OCI-LY3 (cell line): Measurements from ENCODE around the gene KRTAP1-5.
"Not testable (repeated sequence)": the region's sequence is repeated elsewhere in the genome, so short reads cannot be mapped to it uniquely, and the experiment has no call there.

Experiments used
- H2AFZ ChIP-seq: fragments of 200-600, 300-600 bp; shearing (Covaris generic); 2 replicates; pipeline ENCODE4 v1.6.0; 2014; ENCODE audit warnings: antibody characterized with exemption, low read depth, low read length
- H3K27ac ChIP-seq: fragments of 200-600, 300-600 bp; sonication (generic); 2 replicates; pipeline ENCODE4 v1.5.1; 2014; ENCODE audit warnings: mild to moderate bottlenecking, low read length, moderate library complexity, mixed read lengths
- H3K27me3 ChIP-seq: fragments of 200-600, 300-600 bp; sonication (generic); 2 replicates; pipeline ENCODE4 v1.6.1; 2014; ENCODE audit warnings: low read depth, low read length, mixed read lengths
- H3K36me3 ChIP-seq: fragments of 200-600, 300-600 bp; sonication (generic); replicated peaks from 2 replicates; pipeline ENCODE3; 2014; ENCODE audit warnings: low read depth, low read length, mixed read lengths
- H3K4me1 ChIP-seq: fragments of 300-600, 200-600 bp; sonication (generic); 2 replicates; pipeline ENCODE4 v1.6.1; 2014; ENCODE audit warnings: low read length, mixed read lengths
- H3K4me2 ChIP-seq: fragments of 200-600, 300-600 bp; sonication (generic); 2 replicates; pipeline ENCODE4 v1.6.1; 2014; ENCODE audit warnings: low read length, mixed read lengths
- H3K4me3 ChIP-seq: fragments of 300-600, 200-600 bp; sonication (generic); 2 replicates; pipeline ENCODE4 v1.5.1; 2014; ENCODE audit warnings: antibody characterized with exemption, mild to moderate bottlenecking, low read length, moderate library complexity
- H3K79me2 ChIP-seq: fragments of 300-600, 200-600 bp; shearing (Covaris generic); 2 replicates; pipeline ENCODE4 v1.6.1; 2014; ENCODE audit warnings: mild to moderate bottlenecking, low read length, mixed read lengths
- H3K9ac ChIP-seq: fragments of 300-600, 200-600 bp; shearing (Covaris generic); 2 replicates; pipeline ENCODE4 v1.6.0; 2014; ENCODE audit warnings: mild to moderate bottlenecking, low read length, moderate library complexity
- H3K9me3 ChIP-seq: fragments of 200-600, 300-600 bp; shearing (Covaris generic); 2 replicates; pipeline ENCODE4 v1.6.1; 2014; ENCODE audit warnings: low read length, mixed read lengths; ENCODE audit not compliant: insufficient read depth
- H4K20me1 ChIP-seq: fragments of 200-600, 300-600 bp; sonication (generic); 2 replicates; pipeline ENCODE4 v1.6.1; 2016; ENCODE audit warnings: low read length, mixed read lengths; ENCODE audit not compliant: insufficient read depth
- EZH2phosphoT487 ChIP-seq: fragments of 200-600 bp; shearing (Covaris generic); IDR thresholded peaks from 2 replicates; pipeline ENCODE4 v1.6.1; 2018; ENCODE audit warnings: antibody characterized with exemption, mixed run types, low read depth
- TF ChIP-seq, protein P1 (sequence below): fragments of 200-600, 300-600 bp; sonication (generic); IDR thresholded peaks from 2 replicates; pipeline ENCODE4 v1.5.1; 2014; ENCODE audit warnings: antibody characterized with exemption, low read length, low read depth

KRTAP1-5 gene

DNA sequence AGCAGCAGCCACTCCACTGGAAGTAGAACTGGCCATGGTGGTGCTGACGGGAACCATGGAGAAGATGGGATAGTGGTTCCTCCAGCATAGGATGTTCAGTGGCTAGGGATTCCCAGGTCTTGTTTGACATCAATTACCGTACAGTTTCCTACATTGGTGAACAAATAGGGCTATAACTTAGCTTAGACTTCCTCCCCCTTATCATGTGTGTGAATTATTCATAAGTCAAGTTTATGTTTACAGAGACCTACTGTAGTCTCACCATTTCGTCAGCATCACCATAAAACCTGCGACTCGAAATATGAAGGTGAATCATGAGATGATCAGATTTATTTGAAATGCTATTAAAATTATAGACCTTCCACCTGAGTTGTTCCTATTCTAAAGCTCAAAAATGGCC is 31.7 kb upstream of the KRTAP1-5 start:
- no peaks in the 10 kb centered on the region for H3K36me3 ChIP-seq
- H3K4me1 ChIP-seq: no peaks in the 10 kb centered on the region
- no peak overlapping the region for H3K9ac ChIP-seq
- H3K9me3 ChIP-seq: no peaks in the 10 kb centered on the region
- no peak overlapping the region for H2AFZ ChIP-seq
- H3K27ac ChIP-seq: no peak overlapping the region
- H3K27me3 ChIP-seq: peaks cover 23% of the 10 kb centered on the region
- H3K4me2 ChIP-seq: no peak overlapping the region
- H4K20me1 ChIP-seq: no peaks in the 10 kb centered on the region
- no peak overlapping the region for H3K4me3 ChIP-seq
- no peaks in the 10 kb centered on the region for H3K79me2 ChIP-seq
- TF ChIP-seq EZH2phosphoT487: no peak
- TF ChIP-seq, protein P1, sequence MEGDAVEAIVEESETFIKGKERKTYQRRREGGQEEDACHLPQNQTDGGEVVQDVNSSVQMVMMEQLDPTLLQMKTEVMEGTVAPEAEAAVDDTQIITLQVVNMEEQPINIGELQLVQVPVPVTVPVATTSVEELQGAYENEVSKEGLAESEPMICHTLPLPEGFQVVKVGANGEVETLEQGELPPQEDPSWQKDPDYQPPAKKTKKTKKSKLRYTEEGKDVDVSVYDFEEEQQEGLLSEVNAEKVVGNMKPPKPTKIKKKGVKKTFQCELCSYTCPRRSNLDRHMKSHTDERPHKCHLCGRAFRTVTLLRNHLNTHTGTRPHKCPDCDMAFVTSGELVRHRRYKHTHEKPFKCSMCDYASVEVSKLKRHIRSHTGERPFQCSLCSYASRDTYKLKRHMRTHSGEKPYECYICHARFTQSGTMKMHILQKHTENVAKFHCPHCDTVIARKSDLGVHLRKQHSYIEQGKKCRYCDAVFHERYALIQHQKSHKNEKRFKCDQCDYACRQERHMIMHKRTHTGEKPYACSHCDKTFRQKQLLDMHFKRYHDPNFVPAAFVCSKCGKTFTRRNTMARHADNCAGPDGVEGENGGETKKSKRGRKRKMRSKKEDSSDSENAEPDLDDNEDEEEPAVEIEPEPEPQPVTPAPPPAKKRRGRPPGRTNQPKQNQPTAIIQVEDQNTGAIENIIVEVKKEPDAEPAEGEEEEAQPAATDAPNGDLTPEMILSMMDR: no peak

DNA sequence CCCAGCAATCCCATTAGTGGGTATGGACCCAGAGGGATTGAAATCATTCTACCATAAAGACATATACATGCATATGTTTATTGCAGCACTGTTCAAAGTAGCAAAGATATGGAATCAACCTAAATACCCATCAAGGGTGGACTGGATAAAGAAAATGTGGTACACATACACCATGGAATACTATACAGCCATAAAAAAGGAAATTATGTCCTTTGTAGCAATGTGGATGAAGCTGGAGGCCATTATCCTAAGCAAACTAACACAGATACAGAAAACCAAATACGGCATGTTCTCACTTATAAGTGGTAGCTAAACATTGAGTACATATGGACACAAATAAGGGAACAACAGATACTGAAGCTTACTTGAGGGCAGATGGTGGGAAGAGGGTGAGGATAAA is 30.5 kb upstream of the KRTAP1-5 start:
- no peak overlapping the region for H3K4me2 ChIP-seq
- H3K36me3 ChIP-seq: no peaks in the 10 kb centered on the region
- no peaks in the 10 kb centered on the region for H4K20me1 ChIP-seq
- H3K4me3 ChIP-seq: no peak overlapping the region
- TF ChIP-seq, protein P1: no peak
- no peak for TF ChIP-seq EZH2phosphoT487
- H3K27me3 ChIP-seq: peaks cover 29% of the 10 kb centered on the region
- H3K9ac ChIP-seq: no peak overlapping the region
- no peaks in the 10 kb centered on the region for H3K4me1 ChIP-seq
- no peaks in the 10 kb centered on the region for H3K79me2 ChIP-seq
- H2AFZ ChIP-seq: no peak overlapping the region
- H3K27ac ChIP-seq: no peak overlapping the region
- no peaks in the 10 kb centered on the region for H3K9me3 ChIP-seq

GRCh38 chr17:41055130-41055529 is 28.1 kb upstream of the KRTAP1-5 start, which contains the start of gene KRTAP2-2:
Gene KRTAP2-2 (minus strand): TSS chr17:41055230. CDS start chr17:41055211, 19 bp downstream.
- H3K27ac ChIP-seq, H3K27me3 ChIP-seq, H3K4me3 ChIP-seq, H3K9me3 ChIP-seq, H4K20me1 ChIP-seq, H3K9ac ChIP-seq, H3K4me2 ChIP-seq, H2AFZ ChIP-seq, H3K4me1 ChIP-seq, H3K79me2 ChIP-seq, H3K36me3 ChIP-seq: not testable (repeated sequence)

DNA sequence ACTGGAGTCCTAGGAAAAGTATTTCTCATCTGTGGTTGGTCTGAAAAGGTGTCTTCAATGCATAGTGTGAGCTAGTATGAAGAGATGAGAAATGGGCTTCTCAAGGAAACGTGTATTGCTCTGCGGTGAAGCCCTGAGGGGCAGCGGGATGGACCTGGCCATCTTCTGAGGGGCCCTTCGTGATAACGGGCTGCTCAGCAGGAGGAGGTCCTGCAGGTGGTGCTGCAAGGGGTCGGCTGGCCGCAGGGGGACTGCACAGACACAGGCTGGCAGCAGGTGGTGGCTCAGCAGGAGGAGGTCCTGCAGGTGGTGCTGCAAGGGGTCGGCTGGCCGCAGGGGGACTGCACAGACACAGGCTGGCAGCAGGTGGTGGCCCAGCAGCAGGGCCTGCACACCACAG is 27.5 kb upstream of the KRTAP1-5 start:
- not testable (repeated sequence) for H2AFZ ChIP-seq, H3K9ac ChIP-seq, H3K27me3 ChIP-seq, H3K27ac ChIP-seq, H4K20me1 ChIP-seq, H3K4me3 ChIP-seq, H3K36me3 ChIP-seq, H3K79me2 ChIP-seq, H3K4me2 ChIP-seq, H3K4me1 ChIP-seq, H3K9me3 ChIP-seq

DNA sequence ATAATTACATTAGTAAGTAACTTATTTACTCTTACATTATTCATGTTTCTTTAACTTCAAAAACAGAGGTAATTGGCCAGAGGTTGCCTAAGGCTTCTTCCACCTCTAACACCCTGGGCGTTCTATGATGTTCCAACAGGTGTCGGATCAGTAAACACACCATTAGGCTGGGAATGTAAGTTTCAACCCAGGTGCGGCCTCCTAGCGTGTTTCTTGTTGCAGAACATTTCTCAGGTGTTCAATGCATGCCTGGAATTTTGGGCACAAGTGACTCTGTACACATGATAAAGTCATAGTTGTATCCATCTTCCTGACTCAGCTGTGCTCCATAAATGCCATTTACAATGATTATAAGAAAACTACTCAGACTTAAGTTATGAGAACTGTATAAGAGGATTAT is 27.0 kb upstream of the KRTAP1-5 start:
- no peaks in the 10 kb centered on the region for H3K9me3 ChIP-seq
- H3K36me3 ChIP-seq: no peaks in the 10 kb centered on the region
- TF ChIP-seq, protein P1: no peak
- TF ChIP-seq EZH2phosphoT487: no peak
- no peaks in the 10 kb centered on the region for H3K79me2 ChIP-seq
- no peak overlapping the region for H3K4me2 ChIP-seq
- no peak overlapping the region for H3K4me3 ChIP-seq
- H3K9ac ChIP-seq: no peak overlapping the region
- no peaks in the 10 kb centered on the region for H3K4me1 ChIP-seq
- no peak overlapping the region for H2AFZ ChIP-seq
- no peaks in the 10 kb centered on the region for H4K20me1 ChIP-seq
- H3K27me3 ChIP-seq: peaks cover 6% of the 10 kb centered on the region; the same call in 1 of the 2 replicates
- H3K27ac ChIP-seq: no peak overlapping the region
